ENCODE results near the gene MDH1B. TPM values are rescaled to one million over a fixed set of nuclear protein-coding genes. Genes with fewer than 3 reads are reported as not detected.
"Not testable (repeated sequence)": the region's sequence is repeated elsewhere in the genome, so short reads cannot be mapped to it uniquely, and the experiment has no call there.

Gene MDH1B
- total and polyA plus RNA-seq, 8 donors = 0.47 to 2.7 (median 0.88) TPM

DNA sequence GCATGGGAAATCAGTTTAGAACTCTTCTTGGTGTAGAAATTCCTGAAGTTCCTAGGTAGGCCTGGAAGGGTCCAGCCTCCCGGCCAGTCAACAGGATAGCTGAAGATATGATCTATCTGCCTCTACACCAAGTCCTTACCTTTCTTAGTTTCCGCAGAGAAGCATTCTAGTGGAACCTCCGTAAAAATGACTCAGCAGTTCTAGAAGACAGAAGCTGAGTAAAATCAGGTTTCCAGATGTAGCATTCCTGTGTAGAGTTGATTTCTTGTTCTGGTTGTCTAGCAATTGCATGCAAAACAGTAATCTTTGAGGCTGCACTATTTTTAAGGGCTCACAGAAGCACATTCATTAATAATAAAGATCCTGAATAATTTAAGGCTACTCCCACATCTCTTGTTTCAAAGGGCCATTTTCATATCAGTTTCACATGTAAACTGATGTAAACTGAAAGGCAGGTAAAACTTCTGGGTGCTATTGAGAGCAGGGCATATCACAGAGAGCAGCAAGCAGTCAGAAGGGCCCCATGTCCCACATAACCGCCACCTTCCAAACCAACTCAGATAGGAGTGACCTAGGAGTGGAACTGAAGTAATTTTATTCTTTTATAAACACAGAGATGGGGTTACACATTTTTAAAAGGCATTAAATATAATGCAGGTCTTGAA, 43.7 kb downstream of the MDH1B start:
- WGBS, 2 donors = 64 to 74% methylated on average over 4 of the region's 4 CpGs

DNA sequence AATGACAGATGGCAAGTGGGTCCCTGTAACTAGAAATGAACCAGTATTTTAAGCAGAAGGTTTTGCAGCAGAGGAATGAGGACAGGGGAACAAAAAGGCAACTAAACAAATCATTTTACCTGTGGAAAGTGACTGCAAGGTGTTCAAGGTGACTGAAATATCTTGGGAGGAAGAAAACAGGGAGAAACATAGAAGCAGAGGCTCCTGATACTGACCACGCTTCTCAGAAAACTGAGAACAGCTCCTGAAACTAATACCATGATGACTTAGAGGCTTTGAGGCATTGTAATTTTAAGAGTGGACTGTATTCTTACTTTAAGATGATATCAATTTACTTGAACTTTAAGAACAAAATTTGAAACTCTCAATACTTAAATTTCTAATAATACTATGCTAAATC, 46.8 kb downstream of the MDH1B start, which contains the start of gene DYTN:
Gene DYTN, minus strand, starts transcription at position 101 of the 400 bp plus-strand sequence. CDS start 117 bp downstream, outside the sequence.
- H3K27ac ChIP-seq = no peak within 1 kb of the TSS

More for the DNA sequence above, 43.7 kb downstream of the MDH1B start:
- no peaks in the 10 kb centered on the region for H3K27me3 ChIP-seq
- no peaks in the 10 kb centered on the region for H3K4me1 ChIP-seq
- no peak for FAIRE-seq
- no peak overlapping the region for H3K27ac ChIP-seq
- intact Hi-C loops (cut with DNase I) = no loop called here
- H3K4me3 ChIP-seq = no peak overlapping the region
- no peak for ATAC-seq
- H3K36me3 ChIP-seq = no peaks in the 10 kb centered on the region
- TF ChIP-seq, protein P1, sequence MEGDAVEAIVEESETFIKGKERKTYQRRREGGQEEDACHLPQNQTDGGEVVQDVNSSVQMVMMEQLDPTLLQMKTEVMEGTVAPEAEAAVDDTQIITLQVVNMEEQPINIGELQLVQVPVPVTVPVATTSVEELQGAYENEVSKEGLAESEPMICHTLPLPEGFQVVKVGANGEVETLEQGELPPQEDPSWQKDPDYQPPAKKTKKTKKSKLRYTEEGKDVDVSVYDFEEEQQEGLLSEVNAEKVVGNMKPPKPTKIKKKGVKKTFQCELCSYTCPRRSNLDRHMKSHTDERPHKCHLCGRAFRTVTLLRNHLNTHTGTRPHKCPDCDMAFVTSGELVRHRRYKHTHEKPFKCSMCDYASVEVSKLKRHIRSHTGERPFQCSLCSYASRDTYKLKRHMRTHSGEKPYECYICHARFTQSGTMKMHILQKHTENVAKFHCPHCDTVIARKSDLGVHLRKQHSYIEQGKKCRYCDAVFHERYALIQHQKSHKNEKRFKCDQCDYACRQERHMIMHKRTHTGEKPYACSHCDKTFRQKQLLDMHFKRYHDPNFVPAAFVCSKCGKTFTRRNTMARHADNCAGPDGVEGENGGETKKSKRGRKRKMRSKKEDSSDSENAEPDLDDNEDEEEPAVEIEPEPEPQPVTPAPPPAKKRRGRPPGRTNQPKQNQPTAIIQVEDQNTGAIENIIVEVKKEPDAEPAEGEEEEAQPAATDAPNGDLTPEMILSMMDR (IDR thresholded peaks at IDR 0.05) = no peak
- H3K9me3 ChIP-seq = no peaks in the 10 kb centered on the region
- no peak for DNase-seq

DNA sequence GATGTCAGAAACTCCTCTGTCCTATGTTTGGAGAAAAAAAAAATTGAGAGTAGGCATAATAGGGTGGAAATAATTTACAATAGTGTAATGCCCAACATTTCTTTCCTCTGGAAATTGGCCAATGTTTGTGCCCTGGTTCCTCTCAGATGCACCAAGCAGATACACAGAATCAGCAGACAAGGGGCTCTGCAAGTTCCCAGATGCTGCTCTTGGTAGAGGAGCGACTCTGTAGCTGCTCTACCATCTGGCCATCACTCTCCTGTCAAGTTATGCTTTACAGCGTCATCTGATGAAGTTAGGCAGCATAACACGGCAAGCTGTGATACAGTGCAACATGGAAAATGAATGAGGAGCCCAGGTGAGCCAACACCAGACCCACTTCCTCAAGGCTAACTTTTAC, 48.5 kb downstream of the MDH1B start:
- Histone ChIP-seq H3K4me3 (no peak overlapping the region), H3K27me3 (no peaks in the 10 kb centered on the region), H3K9me3 (no peaks in the 10 kb centered on the region), H3K27ac (no peak overlapping the region), H3K36me3 (no peaks in the 10 kb centered on the region), H3K4me1 (no peaks in the 10 kb centered on the region)
- intact Hi-C loops (cut with DNase I) = no loop called here
- WGBS, 2 donors = 63 to 66% methylated on average over 3 of the region's 3 CpGs
- FAIRE-seq (no peak), DNase-seq (no peak), ATAC-seq (no peak)
- TF ChIP-seq, protein P1 (IDR thresholded peaks at IDR 0.05) = no peak

More for the DNA sequence above, 46.8 kb downstream of the MDH1B start, which contains the start of gene DYTN:
- no peaks in the 10 kb centered on the region for H3K36me3 ChIP-seq
- intact Hi-C loops (cut with DNase I) = no loop called here
- no peaks in the 10 kb centered on the region for H3K9me3 ChIP-seq
- no peak for ATAC-seq
- no peaks in the 10 kb centered on the region for H3K27me3 ChIP-seq
- no peak for FAIRE-seq
- DNase-seq = no peak
- no peak within 1 kb of the TSS for H3K4me3 ChIP-seq
- 58 to 65% methylated on average over 1 of the region's 1 CpG for WGBS, 2 donors
- TF ChIP-seq, protein P1 (IDR thresholded peaks at IDR 0.05) = no peak
- no peaks in the 10 kb centered on the region for H3K4me1 ChIP-seq

DNA sequence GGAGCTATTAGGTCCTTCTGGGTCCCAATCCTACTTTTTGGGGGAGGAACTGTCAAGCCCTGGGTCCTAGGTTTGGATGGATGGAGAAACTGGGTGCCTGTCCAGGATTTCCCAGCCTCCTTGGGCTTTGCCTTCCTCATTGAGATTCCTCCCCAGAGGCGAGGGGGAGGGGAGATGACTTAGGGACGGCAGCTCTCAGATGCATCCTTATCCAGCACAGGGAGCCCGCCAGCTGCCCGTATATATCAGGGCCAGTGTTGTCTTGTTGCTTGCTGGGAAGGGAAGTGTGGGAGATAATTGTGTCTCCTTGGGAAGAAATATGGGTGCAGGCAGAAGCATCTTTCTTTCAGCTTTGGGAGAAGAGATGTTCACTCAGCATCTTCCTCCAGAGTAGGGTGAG, 49.9 kb downstream of the MDH1B start:
- H3K4me3 ChIP-seq; H3K4me1 ChIP-seq; H3K27ac ChIP-seq; FAIRE-seq; DNase-seq; H3K36me3 ChIP-seq; H3K27me3 ChIP-seq; H3K9me3 ChIP-seq; intact Hi-C loops (cut with DNase I); ATAC-seq: not testable (repeated sequence)
- 27 to 39% methylated on average over 4 of the region's 4 CpGs for WGBS, 2 donors

DNA sequence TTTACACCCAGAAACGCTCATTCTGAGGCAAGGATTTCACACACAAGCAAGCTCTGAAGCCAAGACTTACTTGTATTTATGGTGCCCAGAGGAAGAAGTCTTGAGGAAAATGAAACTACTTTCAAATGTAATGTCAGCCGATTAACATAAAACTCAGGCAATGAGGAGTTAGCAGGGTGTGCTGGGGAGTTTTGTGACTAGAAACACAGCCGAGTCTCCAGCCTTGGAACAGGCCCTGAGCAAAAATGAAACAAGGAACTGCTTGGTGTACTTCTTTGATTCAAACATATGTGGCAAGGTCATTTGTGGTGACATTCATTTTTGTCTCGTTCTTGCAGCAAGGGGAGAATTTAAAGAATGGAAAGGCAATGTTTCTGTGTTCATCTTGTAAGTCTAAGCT, 51.4 kb downstream of the MDH1B start:
- DNase-seq = no peak
- Histone ChIP-seq H3K4me1 (no peaks in the 10 kb centered on the region), H3K27me3 (peaks cover 0 to 3% (median 0%) of the 10 kb centered on the region in 4 donors), H3K4me3 (no peak overlapping the region), H3K9me3 (no peaks in the 10 kb centered on the region), H3K27ac (no peak overlapping the region), H3K36me3 (no peaks in the 10 kb centered on the region)
- no peak for ATAC-seq
- FAIRE-seq = no peak
- intact Hi-C loops (cut with DNase I) = no loop called here
- TF ChIP-seq, protein P1 (IDR thresholded peaks at IDR 0.05) = no peak
- 56 to 62% methylated on average over 4 of the region's 4 CpGs for WGBS, 2 donors

All from pancreas (tissue), 10 donors.